GM15510 (cell line): ENCODE results near the gene FERMT3.

Source experiments
- POLR2A ChIP-seq: IDR thresholded peaks from 3 replicates; pipeline ENCODE4 v1.6.1; 2011; ENCODE audit warnings: borderline replicate concordance; ENCODE audit not compliant: insufficient read length; ENCODE audit errors: extremely low read depth

The FERMT3 gene

GRCh38 chr11:64206457-64207255 lies at the start of gene FERMT3:
TSS of gene FERMT3 (plus strand) at chr11:64206721. CDS start at chr11:64207365, 644 bp downstream.
- peak; percentile 68 for TF ChIP-seq POLR2A

GRCh38 chr11:64157631-64158394 lies 48.7 kb upstream of the FERMT3 start:
- TF ChIP-seq POLR2A: no peak

GRCh38 chr11:64161037-64161436 lies 45.5 kb upstream of the FERMT3 start:
- TF ChIP-seq POLR2A: no peak

- no peak for TF ChIP-seq POLR2A
Observed at GRCh38 chr11:64163951-64164350, 42.6 kb upstream of the FERMT3 start.

- no peak for TF ChIP-seq POLR2A
Observed at GRCh38 chr11:64164392-64165312, 41.9 kb upstream of the FERMT3 start.

- TF ChIP-seq POLR2A: no peak
Observed at GRCh38 chr11:64165481-64165841, 41.1 kb upstream of the FERMT3 start.

- TF ChIP-seq POLR2A: peak; percentile 38
Observed at GRCh38 chr11:64165842-64166635, 40.5 kb upstream of the FERMT3 start, which contains the start of gene MACROD1. TSS of gene MACROD1 (minus strand) at chr11:64166113. CDS start at chr11:64165994, 119 bp downstream.

GRCh38 chr11:64170419-64170818 lies 36.1 kb upstream of the FERMT3 start:
- TF ChIP-seq POLR2A: no peak

- TF ChIP-seq POLR2A: no peak
Observed at GRCh38 chr11:64173616-64174355, 32.7 kb upstream of the FERMT3 start.

GRCh38 chr11:64176751-64177150 lies 29.8 kb upstream of the FERMT3 start:
- TF ChIP-seq POLR2A: no peak

- TF ChIP-seq POLR2A: no peak
Observed at GRCh38 chr11:64178203-64178602, 28.3 kb upstream of the FERMT3 start.

- TF ChIP-seq POLR2A: no peak
Observed at GRCh38 chr11:64178951-64179639, 27.4 kb upstream of the FERMT3 start.

GRCh38 chr11:64180891-64181290 lies 25.6 kb upstream of the FERMT3 start:
- no peak for TF ChIP-seq POLR2A
